GM12878 (cell line): ENCODE results near the gene KLF17. TPM values are rescaled to one million over a fixed set of nuclear protein-coding genes. Genes with fewer than 3 reads are reported as not detected.

ENCODE experiments used
- ATAC-seq: fragments of 200-7000 bp; cut with Tn5 transposase; 3 replicates; pipeline ENCODE4 v1.9.1; 2020; ENCODE audit warnings: mild to moderate bottlenecking, moderate library complexity
- BruUV-seq: library from RNA; stranded (reverse); fragments of 400-500 nt; replicated peaks from 2 replicates; lab custom pipeline; 2021; lab: Mats Ljungman, UMichigan
- CTCF ChIA-PET: fragments of 300-600 bp; sonication (Branson Sonifier 250); formaldehyde crosslinking; extraction: SDS; loops from one replicate; lab custom pipeline; 2021; ENCODE audit warnings: inconsistent platforms; lab: Yijun Ruan, JAX
- POLR2A ChIA-PET: fragments of 350-600 bp; formaldehyde crosslinking; extraction: SDS; loops from one replicate; lab custom pipeline; 2021; ENCODE audit warnings: inconsistent platforms; lab: Charles Lee
- RAD21 ChIA-PET: fragments of 300-600 bp; sonication (Branson Sonifier 250); formaldehyde crosslinking; loops from one replicate; lab custom pipeline; 2023; ENCODE audit warnings: antibody characterized with exemption; ENCODE audit not compliant: unreplicated experiment; lab: Charles Lee
- SMC1A ChIA-PET: fragments of 300-600 bp; sonication (Branson Sonifier 250); formaldehyde crosslinking; loops from one replicate; lab custom pipeline; 2023; ENCODE audit not compliant: unreplicated experiment, uncharacterized antibody; lab: Charles Lee
- DNase-seq: peaks from one replicate; pipeline ENCODE4 v3.0.0-alpha.2; 2011; ENCODE audit warnings: low read depth, low spot score
- FAIRE-seq: peaks from 3 replicates; lab custom pipeline; 2011; peaks lifted over from hg19 to GRCh38; lab: Jason Lieb, UNC
- H2AFZ ChIP-seq: 2 replicates; pipeline ENCODE4 v1.6.0; 2011; ENCODE audit warnings: low read depth, low read length, control low read depth; ENCODE audit not compliant: control insufficient read depth
- H3K27ac ChIP-seq: 2 replicates; pipeline ENCODE4 v1.5.1; 2011; ENCODE audit warnings: control low read depth; ENCODE audit not compliant: control insufficient read depth, insufficient read depth
- H3K27me3 ChIP-seq, 2 experiments: replicated peaks in 1 of 2; 2 replicates each; pipeline versions ENCODE4 v1.6.0 to v1.6.1; 2011; ENCODE audit warnings: low read length in 1 of 2; ENCODE audit not compliant: control insufficient read depth in 2 of 2, insufficient read depth in 2 of 2
- H3K36me3 ChIP-seq, 2 experiments: 2 replicates each; pipeline ENCODE4 v1.5.1; 2011; ENCODE audit warnings: low read length in 1 of 2; ENCODE audit not compliant: control insufficient read depth in 2 of 2, insufficient read depth in 2 of 2
- H3K4me1 ChIP-seq: 2 replicates; pipeline ENCODE4 v1.6.1; 2011; ENCODE audit warnings: mild to moderate bottlenecking, low read length, moderate library complexity, mixed read lengths; ENCODE audit not compliant: control insufficient read depth, insufficient read depth
- H3K4me2 ChIP-seq: 2 replicates; pipeline ENCODE4 v1.6.0; 2011; ENCODE audit warnings: control low read depth; ENCODE audit not compliant: control insufficient read depth, insufficient read depth
- H3K4me3 ChIP-seq: fragments of 200-600 bp; sonication (generic); 2 replicates; pipeline ENCODE4 v1.5.1; 2016
- H3K79me2 ChIP-seq: 2 replicates; pipeline ENCODE4 v1.6.0; 2011; ENCODE audit warnings: low read length; ENCODE audit not compliant: control insufficient read depth, insufficient read depth
- H3K9ac ChIP-seq: 2 replicates; pipeline ENCODE4 v1.8.0; 2011; ENCODE audit warnings: low read length, control low read depth, mixed read lengths; ENCODE audit not compliant: control insufficient read depth, insufficient read depth
- H3K9me3 ChIP-seq: replicated peaks from 3 replicates; pipeline ENCODE4 v1.5.1; 2011; ENCODE audit warnings: mild to moderate bottlenecking, low read length; ENCODE audit not compliant: control insufficient read depth, insufficient read depth
- H4K20me1 ChIP-seq: 2 replicates; pipeline ENCODE4 v1.6.0; 2011; ENCODE audit not compliant: control insufficient read depth, insufficient read depth
- ASH2L ChIP-seq: fragments of 300-600, 200-600 bp; sonication (generic); IDR thresholded peaks from 2 replicates; pipeline ENCODE4 v1.6.1; 2017; ENCODE audit warnings: low read depth, mild to moderate bottlenecking, borderline replicate concordance
- CHD4 ChIP-seq: fragments of 200-600 bp; sonication (generic); IDR thresholded peaks from 2 replicates; pipeline ENCODE4 v1.6.1; 2016; ENCODE audit warnings: mild to moderate bottlenecking
- CREM ChIP-seq: IDR thresholded peaks from 2 replicates; pipeline ENCODE4 v1.6.1; 2014; ENCODE audit warnings: antibody characterized with exemption, low read depth
- FOS ChIP-seq: IDR thresholded peaks from 3 replicates; pipeline ENCODE4 v1.6.1; 2011; ENCODE audit warnings: borderline replicate concordance; ENCODE audit not compliant: insufficient read length; ENCODE audit errors: extremely low read depth
- FOXM1 ChIP-seq: IDR thresholded peaks from 2 replicates; pipeline ENCODE4 v1.6.1; 2012; ENCODE audit warnings: low read depth, mild to moderate bottlenecking, inconsistent platforms, low read length, moderate library complexity
- LARP7 ChIP-seq: fragments of 450-650 bp; IDR thresholded peaks from 2 replicates; pipeline ENCODE4 v1.6.1; 2017; ENCODE audit warnings: mild to moderate bottlenecking
- MYC ChIP-seq: IDR thresholded peaks from 2 replicates; pipeline ENCODE4 v1.6.1; 2011; ENCODE audit warnings: mild to moderate bottlenecking, low read length, moderate library complexity, inconsistent platforms; ENCODE audit not compliant: insufficient read depth, insufficient replicate concordance, insufficient read length, severe bottlenecking
- PAX5 ChIP-seq: IDR thresholded peaks from 2 replicates; pipeline ENCODE4 v1.6.1; 2011; ENCODE audit warnings: low read depth, low read length, borderline replicate concordance
- RFX5 ChIP-seq: IDR thresholded peaks from 2 replicates; pipeline ENCODE4 v1.6.1; 2011; ENCODE audit warnings: low read depth, low read length, improper control_type of control experiment
- ZNF24 ChIP-seq: fragments of 450-650 bp; IDR thresholded peaks from 2 replicates; pipeline ENCODE4 v1.6.1; 2017; ENCODE audit warnings: antibody characterized with exemption, mild to moderate bottlenecking
- WGBS: methylation state at CpG from one replicate; pipeline ENCODE4 v1.1.6; 2016; ENCODE audit warnings: low lambda C conversion rate; ENCODE audit not compliant: insufficient replicate concordance, insufficient coverage; ENCODE audit errors: missing lambda C conversion rate; 5-methylcytosine and 5-hydroxymethylcytosine counted together
- in situ Hi-C: fragments of 300-500 bp; cut with MboI; formaldehyde crosslinking; loops from 9 replicates; pipeline ENCODE4 v1.14.3; 2018; ENCODE audit warnings: mixed read lengths
- intact Hi-C: fragments of 100-400 bp; cut with micrococcal nuclease; formaldehyde crosslinking; loops from one replicate; pipeline ENCODE4 v1.14.2; 2022; ENCODE audit not compliant: unreplicated experiment
- polyA plus RNA-seq, 11 experiments: library from polyadenylated mRNA; depleted of rRNA in 4 of 11; unstranded in 6 of 11; stranded (reverse) in 5 of 11; fragments of >200 nt; fragmentation: Nextera tagmentation in 4 of 11; fragmentation: Illumina TruSeq in 1 of 11; extraction: Ambion mirVana in 4 of 11; extraction: Trizol in 1 of 11; gene quantifications; 1 replicate in 1 of 11; 2 replicates in 10 of 11; pipeline versions ENCODE4 v1.2.1 to v1.2.3, GENCODE V29; 2011 to 2016; ENCODE audit warnings: inconsistent platforms in 2 of 11, missing spikeins in 2 of 11, low read depth in 1 of 11
- total RNA-seq, 4 experiments: library from RNA; depleted of rRNA in 3 of 4; stranded (reverse); fragments of >200 nt in 3 of 4; fragmentation: Illumina TruSeq in 1 of 4; extraction: Trizol in 1 of 4; gene quantifications; 2 replicates each; pipeline versions ENCODE4 v1.2.1 to v1.2.3, GENCODE V29; 2013 to 2021
- TF ChIP-seq, protein P1 (sequence below): fragments of 450-650 bp; IDR thresholded peaks from 2 replicates; pipeline ENCODE4 v1.6.1; 2018; ENCODE audit warnings: borderline replicate concordance, mild to moderate bottlenecking; ENCODE audit not compliant: partially characterized antibody
- TF ChIP-seq, protein P2 (sequence below): IDR thresholded peaks from 2 replicates; pipeline ENCODE4 v1.6.1; 2012; ENCODE audit warnings: low read depth, low read length, improper control_type of control experiment
- TF ChIP-seq, protein P3 (sequence below): fragments of 450-650 bp; IDR thresholded peaks from 2 replicates; pipeline ENCODE4 v1.6.1; 2017; ENCODE audit warnings: antibody characterized with exemption, mild to moderate bottlenecking, moderate library complexity

Gene KLF17
- total and polyA plus RNA-seq, 10 of the 15 experiments (the other 5 are each of a cell fraction or from before 2014, with no cell fraction given) = not detected

DNA sequence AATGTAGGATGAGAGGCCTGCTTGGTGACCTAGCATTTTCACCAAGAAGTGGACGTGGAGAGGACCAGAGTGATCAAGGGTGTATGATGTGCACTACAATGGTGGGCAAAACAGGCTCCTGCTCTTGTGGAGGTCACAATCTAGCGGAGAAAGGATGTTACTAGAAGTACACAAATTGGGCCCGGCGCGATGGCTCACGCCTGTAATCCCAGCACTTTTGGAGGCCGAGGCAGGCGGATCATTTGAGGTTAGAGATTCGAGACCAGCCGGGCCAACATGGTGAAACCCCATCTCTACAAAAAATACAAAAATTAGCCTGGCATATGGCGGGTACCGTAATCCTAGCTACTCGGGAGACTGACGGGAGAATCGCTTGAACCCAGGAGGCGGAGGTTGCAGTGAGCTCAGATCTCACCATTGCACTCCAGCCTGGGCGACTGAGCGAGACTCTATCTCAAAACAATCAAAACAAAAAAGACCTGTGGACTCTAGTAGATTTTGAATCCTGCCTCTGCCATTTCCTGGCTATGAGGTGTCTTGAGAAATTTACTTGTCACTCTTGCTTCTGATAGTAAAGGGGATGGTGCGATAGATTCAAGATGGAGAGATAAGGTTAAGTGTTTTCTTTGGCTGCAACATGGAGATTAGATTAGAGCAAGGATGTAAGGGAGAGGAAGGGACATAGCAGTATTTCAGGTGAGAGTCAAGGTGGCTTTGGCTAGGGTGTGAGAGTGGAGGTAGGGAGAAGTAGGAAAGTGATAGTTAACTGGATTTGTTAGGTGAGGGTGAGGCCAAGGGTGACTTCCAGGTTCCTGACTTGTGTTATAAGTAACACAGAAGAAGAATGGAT lies 15.7 kb downstream of the KLF17 start (continued):
- TF ChIP-seq, protein P1, sequence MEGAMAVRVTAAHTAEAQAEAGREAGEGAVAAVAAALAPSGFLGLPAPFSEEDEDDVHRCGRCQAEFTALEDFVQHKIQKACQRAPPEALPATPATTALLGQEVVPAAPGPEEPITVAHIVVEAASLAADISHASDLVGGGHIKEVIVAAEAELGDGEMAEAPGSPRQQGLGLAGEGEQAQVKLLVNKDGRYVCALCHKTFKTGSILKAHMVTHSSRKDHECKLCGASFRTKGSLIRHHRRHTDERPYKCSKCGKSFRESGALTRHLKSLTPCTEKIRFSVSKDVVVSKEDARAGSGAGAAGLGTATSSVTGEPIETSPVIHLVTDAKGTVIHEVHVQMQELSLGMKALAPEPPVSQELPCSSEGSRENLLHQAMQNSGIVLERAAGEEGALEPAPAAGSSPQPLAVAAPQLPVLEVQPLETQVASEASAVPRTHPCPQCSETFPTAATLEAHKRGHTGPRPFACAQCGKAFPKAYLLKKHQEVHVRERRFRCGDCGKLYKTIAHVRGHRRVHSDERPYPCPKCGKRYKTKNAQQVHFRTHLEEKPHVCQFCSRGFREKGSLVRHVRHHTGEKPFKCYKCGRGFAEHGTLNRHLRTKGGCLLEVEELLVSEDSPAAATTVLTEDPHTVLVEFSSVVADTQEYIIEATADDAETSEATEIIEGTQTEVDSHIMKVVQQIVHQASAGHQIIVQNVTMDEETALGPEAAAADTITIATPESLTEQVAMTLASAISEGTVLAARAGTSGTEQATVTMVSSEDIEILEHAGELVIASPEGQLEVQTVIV = no peak
- no peak for TF ChIP-seq FOS
- TF ChIP-seq LARP7 = no peak
- TF ChIP-seq RFX5 = no peak
- no peak for TF ChIP-seq PAX5
- TF ChIP-seq, protein P2, sequence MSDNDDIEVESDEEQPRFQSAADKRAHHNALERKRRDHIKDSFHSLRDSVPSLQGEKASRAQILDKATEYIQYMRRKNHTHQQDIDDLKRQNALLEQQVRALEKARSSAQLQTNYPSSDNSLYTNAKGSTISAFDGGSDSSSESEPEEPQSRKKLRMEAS = no peak
- TF ChIP-seq, all 136 proteins: peak for 0

DNA sequence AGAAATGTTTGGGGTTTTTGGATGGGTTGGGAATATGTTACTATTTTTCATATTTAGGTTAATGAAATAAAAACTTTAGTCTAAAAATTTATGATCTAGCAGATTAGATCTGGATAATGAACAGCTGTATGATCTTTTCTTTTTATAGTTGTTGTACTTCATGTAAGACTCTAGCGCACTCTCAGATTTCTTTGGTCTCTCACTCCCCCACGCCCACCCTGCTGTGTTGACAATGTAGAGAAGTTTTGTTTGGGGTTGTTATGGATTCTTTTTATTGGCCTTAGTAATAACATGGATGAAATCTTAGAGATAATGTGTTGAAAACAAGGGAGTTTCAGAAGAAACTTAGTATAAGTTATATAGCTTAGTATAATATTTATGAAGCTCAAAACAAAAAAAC lies 17.3 kb downstream of the KLF17 start:
- intact Hi-C loops = no loop called here
- no peak for FAIRE-seq
- Histone ChIP-seq H3K79me2 (no peaks in the 10 kb centered on the region), H3K4me3 (no peak overlapping the region), H3K4me1 (no peaks in the 10 kb centered on the region), H3K4me2 (no peak overlapping the region), H3K9me3 (no peaks in the 10 kb centered on the region), H3K36me3 (no peaks in the 10 kb centered on the region), H4K20me1 (no peaks in the 10 kb centered on the region), H3K9ac (no peak overlapping the region), H3K27me3 (peaks cover 0 to 2% of the 10 kb centered on the region in 2 experiments; a peak in 1 of 4 replicates), H3K27ac (no peak overlapping the region), H2AFZ (no peak overlapping the region)
- TF ChIP-seq CREM = no peak
- TF ChIP-seq RFX5 = no peak
- TF ChIP-seq, protein P3, sequence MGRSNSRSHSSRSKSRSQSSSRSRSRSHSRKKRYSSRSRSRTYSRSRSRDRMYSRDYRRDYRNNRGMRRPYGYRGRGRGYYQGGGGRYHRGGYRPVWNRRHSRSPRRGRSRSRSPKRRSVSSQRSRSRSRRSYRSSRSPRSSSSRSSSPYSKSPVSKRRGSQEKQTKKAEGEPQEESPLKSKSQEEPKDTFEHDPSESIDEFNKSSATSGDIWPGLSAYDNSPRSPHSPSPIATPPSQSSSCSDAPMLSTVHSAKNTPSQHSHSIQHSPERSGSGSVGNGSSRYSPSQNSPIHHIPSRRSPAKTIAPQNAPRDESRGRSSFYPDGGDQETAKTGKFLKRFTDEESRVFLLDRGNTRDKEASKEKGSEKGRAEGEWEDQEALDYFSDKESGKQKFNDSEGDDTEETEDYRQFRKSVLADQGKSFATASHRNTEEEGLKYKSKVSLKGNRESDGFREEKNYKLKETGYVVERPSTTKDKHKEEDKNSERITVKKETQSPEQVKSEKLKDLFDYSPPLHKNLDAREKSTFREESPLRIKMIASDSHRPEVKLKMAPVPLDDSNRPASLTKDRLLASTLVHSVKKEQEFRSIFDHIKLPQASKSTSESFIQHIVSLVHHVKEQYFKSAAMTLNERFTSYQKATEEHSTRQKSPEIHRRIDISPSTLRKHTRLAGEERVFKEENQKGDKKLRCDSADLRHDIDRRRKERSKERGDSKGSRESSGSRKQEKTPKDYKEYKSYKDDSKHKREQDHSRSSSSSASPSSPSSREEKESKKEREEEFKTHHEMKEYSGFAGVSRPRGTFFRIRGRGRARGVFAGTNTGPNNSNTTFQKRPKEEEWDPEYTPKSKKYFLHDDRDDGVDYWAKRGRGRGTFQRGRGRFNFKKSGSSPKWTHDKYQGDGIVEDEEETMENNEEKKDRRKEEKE = no peak
- no peak for TF ChIP-seq ZNF24
- TF ChIP-seq LARP7 = no peak
- TF ChIP-seq CHD4 = no peak
- no peak for TF ChIP-seq MYC
- no peak for TF ChIP-seq ASH2L
- no peak for TF ChIP-seq FOXM1
- ChIA-PET POLR2A (no interaction called here), RAD21 (interaction anchor here (1.5 kb wide), 1 partner anchor 33 kb away, joined by 3 read pairs; no protein-coding TSS in a partner anchor), CTCF (interaction anchor here (0.6 kb wide), 1 partner anchor 524 kb away, joined by 3 read pairs; no protein-coding TSS in a partner anchor), SMC1A (interaction anchor here (1.2 kb wide), 1 partner anchor 8 kb away, joined by 4 read pairs; no protein-coding TSS in a partner anchor)
- DNase-seq = no peak
- in situ Hi-C loops = no loop called here
- BruUV-seq = no TSS peak
- WGBS = 45% methylated on average over 2 of the region's 2 CpGs
- ATAC-seq = no peak
